HepG2 (cell line): ENCODE data around the gene NEDD4L. TPM values are rescaled to one million over a fixed set of nuclear protein-coding genes. Genes with fewer than 3 reads are reported as not detected.
A peak's percentile ranks its signal among the peaks of the same experiment; 100 is the strongest.

Experiments
- KLF12 ChIP-seq: sonication (generic); formaldehyde crosslinking; IDR thresholded peaks from 2 replicates; pipeline ENCODE4 v1.4.0; 2020; ENCODE audit warnings: missing genetic modification reagents, borderline replicate concordance
- NR2F1 ChIP-seq, 2 experiments: fragments of 450-650 bp in 1 of 2; formaldehyde crosslinking in 1 of 2; IDR thresholded peaks; 2 replicates each; pipeline versions ENCODE4 v1.5.0 to v1.6.1; 2016 to 2020; ENCODE audit warnings: mild to moderate bottlenecking in 1 of 2, missing compliant biosample characterization in 1 of 2, missing genetic modification reagents in 1 of 2, moderate library complexity in 1 of 2
- PRPF4 ChIP-seq: fragments of 200-400 bp; formaldehyde crosslinking; IDR thresholded peaks from 2 replicates; pipeline ENCODE4 v1.6.1; 2016; ENCODE audit warnings: low read length, low read depth; ENCODE audit not compliant: poor library complexity, severe bottlenecking
- RXRB ChIP-seq: IDR thresholded peaks from 2 replicates; pipeline ENCODE4 v1.6.1; 2016; ENCODE audit warnings: borderline replicate concordance, missing genetic modification reagents, missing compliant biosample characterization
- SRF ChIP-seq: IDR thresholded peaks from 2 replicates; pipeline ENCODE4 v1.6.1; 2011; ENCODE audit warnings: mild to moderate bottlenecking, low read depth, low read length, moderate library complexity
- ZNF230 ChIP-seq: sonication (generic); formaldehyde crosslinking; IDR thresholded peaks from 2 replicates; pipeline ENCODE4 v1.4.0; 2020; ENCODE audit warnings: mild to moderate bottlenecking, missing genetic modification reagents
- ZNF574 ChIP-seq: sonication (generic); formaldehyde crosslinking; IDR thresholded peaks from 2 replicates; pipeline ENCODE4 v1.4.0; 2020; ENCODE audit warnings: missing genetic modification reagents
- ZNF609 ChIP-seq: sonication (generic); formaldehyde crosslinking; IDR thresholded peaks from 2 replicates; pipeline ENCODE4 v1.4.0; 2020; ENCODE audit warnings: mild to moderate bottlenecking, missing genetic modification reagents, borderline replicate concordance
- ZNF747 ChIP-seq: sonication (generic); formaldehyde crosslinking; IDR thresholded peaks from 2 replicates; pipeline ENCODE4 v1.8.1; 2023; ENCODE audit warnings: missing genetic modification reagents, mild to moderate bottlenecking, borderline replicate concordance
- ZNF773 ChIP-seq: sonication (generic); formaldehyde crosslinking; IDR thresholded peaks from 2 replicates; pipeline ENCODE4 v1.4.0; 2020; ENCODE audit warnings: missing genetic modification reagents, borderline replicate concordance
- polyA plus RNA-seq, 8 experiments: library from polyadenylated mRNA; depleted of rRNA in 3 of 8; stranded (reverse) in 7 of 8; unstranded in 1 of 8; fragments of >200 nt; fragmentation: Illumina TruSeq in 4 of 8; extraction: Trizol in 4 of 8; gene quantifications; 2 replicates each; pipeline versions ENCODE4 v1.2.1 to v1.2.3, GENCODE V29; 2011 to 2016; ENCODE audit warnings: low read depth in 4 of 8, missing spikeins in 1 of 8, mixed read lengths in 1 of 8; ENCODE audit not compliant: insufficient read depth in 1 of 8
- total RNA-seq, 5 experiments: library from RNA; depleted of rRNA; stranded (reverse); fragments of >200 nt; fragmentation: Illumina TruSeq; extraction: Trizol; gene quantifications; 2 replicates each; pipeline ENCODE4 v1.2.3, GENCODE V29; 2016; ENCODE audit warnings: low read depth in 1 of 5
- TF ChIP-seq, protein P1 (sequence below): sonication (generic); formaldehyde crosslinking; IDR thresholded peaks from 2 replicates; pipeline ENCODE4 v1.4.0; 2020; ENCODE audit warnings: missing genetic modification reagents, borderline replicate concordance
- TF ChIP-seq, protein P2 (sequence below): sonication (generic); formaldehyde crosslinking; IDR thresholded peaks from 2 replicates; pipeline ENCODE4 v1.4.0; 2020; ENCODE audit warnings: missing genetic modification reagents

Gene NEDD4L
- total and polyA plus RNA-seq, 2 of the 13 experiments (the other 11 are each of a cell fraction or from before 2014, with no cell fraction given), result 168 to 390 TPM

- TF ChIP-seq ZNF747 (CRISPR knock-in tag) (no peak), PRPF4 (no peak), NR2F1 (CRISPR knock-in tag; IDR thresholded peaks at IDR 0.05) (no peak), ZNF609 (CRISPR knock-in tag) (no peak), SRF (no peak), KLF12 (no peak), RXRB (CRISPR knock-in tag) (0 out of 2 replicates have a peak, but pooled peaks have one; percentile 6), ZNF230 (CRISPR knock-in tag) (no peak), ZNF773 (no peak), ZNF574 (CRISPR knock-in tag) (no peak)
- TF ChIP-seq, protein P1, sequence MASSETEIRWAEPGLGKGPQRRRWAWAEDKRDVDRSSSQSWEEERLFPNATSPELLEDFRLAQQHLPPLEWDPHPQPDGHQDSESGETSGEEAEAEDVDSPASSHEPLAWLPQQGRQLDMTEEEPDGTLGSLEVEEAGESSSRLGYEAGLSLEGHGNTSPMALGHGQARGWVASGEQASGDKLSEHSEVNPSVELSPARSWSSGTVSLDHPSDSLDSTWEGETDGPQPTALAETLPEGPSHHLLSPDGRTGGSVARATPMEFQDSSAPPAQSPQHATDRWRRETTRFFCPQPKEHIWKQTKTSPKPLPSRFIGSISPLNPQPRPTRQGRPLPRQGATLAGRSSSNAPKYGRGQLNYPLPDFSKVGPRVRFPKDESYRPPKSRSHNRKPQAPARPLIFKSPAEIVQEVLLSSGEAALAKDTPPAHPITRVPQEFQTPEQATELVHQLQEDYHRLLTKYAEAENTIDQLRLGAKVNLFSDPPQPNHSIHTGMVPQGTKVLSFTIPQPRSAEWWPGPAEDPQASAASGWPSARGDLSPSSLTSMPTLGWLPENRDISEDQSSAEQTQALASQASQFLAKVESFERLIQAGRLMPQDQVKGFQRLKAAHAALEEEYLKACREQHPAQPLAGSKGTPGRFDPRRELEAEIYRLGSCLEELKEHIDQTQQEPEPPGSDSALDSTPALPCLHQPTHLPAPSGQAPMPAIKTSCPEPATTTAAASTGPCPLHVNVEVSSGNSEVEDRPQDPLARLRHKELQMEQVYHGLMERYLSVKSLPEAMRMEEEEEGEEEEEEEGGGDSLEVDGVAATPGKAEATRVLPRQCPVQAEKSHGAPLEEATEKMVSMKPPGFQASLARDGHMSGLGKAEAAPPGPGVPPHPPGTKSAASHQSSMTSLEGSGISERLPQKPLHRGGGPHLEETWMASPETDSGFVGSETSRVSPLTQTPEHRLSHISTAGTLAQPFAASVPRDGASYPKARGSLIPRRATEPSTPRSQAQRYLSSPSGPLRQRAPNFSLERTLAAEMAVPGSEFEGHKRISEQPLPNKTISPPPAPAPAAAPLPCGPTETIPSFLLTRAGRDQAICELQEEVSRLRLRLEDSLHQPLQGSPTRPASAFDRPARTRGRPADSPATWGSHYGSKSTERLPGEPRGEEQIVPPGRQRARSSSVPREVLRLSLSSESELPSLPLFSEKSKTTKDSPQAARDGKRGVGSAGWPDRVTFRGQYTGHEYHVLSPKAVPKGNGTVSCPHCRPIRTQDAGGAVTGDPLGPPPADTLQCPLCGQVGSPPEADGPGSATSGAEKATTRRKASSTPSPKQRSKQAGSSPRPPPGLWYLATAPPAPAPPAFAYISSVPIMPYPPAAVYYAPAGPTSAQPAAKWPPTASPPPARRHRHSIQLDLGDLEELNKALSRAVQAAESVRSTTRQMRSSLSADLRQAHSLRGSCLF (CRISPR knock-in tag), result no peak
- TF ChIP-seq, protein P2, sequence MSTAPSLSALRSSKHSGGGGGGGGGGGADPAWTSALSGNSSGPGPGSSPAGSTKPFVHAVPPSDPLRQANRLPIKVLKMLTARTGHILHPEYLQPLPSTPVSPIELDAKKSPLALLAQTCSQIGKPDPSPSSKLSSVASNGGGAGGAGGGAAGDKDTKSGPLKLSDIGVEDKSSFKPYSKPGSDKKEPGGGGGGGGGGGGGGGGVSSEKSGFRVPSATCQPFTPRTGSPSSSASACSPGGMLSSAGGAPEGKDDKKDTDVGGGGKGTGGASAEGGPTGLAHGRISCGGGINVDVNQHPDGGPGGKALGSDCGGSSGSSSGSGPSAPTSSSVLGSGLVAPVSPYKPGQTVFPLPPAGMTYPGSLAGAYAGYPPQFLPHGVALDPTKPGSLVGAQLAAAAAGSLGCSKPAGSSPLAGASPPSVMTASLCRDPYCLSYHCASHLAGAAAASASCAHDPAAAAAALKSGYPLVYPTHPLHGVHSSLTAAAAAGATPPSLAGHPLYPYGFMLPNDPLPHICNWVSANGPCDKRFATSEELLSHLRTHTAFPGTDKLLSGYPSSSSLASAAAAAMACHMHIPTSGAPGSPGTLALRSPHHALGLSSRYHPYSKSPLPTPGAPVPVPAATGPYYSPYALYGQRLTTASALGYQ (CRISPR knock-in tag), result no peak
Observed at GRCh38 chr18:58416704-58417683, 373.0 kb downstream of the NEDD4L start (continued).
